Germinal center (tissue), 1 donor: Measurements from ENCODE around the gene RAPGEF1.
A peak's percentile ranks its signal among the peaks of the same experiment; 100 is the strongest.
"Not testable (repeated sequence)": the region's sequence is repeated elsewhere in the genome, so short reads cannot be mapped to it uniquely, and the experiment has no call there.

Experiments
- DNase-seq: peaks from one replicate; pipeline ENCODE4 v3.0.0; 2012; ENCODE audit warnings: mixed read lengths, low spot score

Gene RAPGEF1

GRCh38 chr9:131668439-131669268 is 71.2 kb downstream of the RAPGEF1 start:
- peak; percentile 64 for DNase-seq

DNA sequence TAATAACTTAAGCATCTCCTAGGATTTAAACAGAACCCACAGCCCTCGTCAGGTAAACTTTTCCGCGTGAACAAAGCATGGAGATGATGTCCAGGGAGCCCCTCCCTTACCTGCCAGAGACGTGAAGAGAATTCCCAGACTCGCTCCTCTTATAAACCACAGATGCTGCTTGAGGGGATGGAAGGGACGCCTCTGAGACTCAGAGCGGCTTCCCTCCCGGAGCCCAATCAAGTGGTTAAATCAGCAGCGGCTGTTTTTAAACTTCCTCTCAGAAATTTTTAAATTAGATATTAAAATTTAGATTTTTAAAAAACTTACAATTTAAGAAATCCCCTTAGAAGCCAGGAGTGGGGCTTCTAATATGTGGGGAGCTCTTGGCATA is 71.8 kb downstream of the RAPGEF1 start:
- no peak for DNase-seq

- DNase-seq: peak; percentile 42
Observed at GRCh38 chr9:131667576-131667975, 72.3 kb downstream of the RAPGEF1 start.

DNA sequence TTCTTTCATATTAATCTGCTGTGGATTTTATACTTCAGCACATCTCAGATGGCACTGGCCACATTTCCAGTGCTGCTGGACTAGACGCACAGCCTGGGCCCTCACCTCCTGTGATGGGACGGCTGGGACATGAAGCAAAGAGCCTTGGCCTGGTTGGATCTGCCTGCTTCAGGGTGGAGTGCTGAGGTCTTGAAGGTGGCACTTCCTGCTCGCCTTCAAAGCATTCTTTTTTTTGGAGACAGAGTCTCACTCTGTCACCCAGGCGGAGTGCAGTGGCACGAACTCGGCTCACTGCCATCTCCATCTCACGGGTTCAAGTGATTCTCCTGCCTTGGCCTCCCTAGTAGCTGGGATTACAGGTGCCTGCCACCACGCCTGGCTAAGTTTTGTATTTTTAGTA is 73.1 kb downstream of the RAPGEF1 start:
- DNase-seq: no peak

DNA sequence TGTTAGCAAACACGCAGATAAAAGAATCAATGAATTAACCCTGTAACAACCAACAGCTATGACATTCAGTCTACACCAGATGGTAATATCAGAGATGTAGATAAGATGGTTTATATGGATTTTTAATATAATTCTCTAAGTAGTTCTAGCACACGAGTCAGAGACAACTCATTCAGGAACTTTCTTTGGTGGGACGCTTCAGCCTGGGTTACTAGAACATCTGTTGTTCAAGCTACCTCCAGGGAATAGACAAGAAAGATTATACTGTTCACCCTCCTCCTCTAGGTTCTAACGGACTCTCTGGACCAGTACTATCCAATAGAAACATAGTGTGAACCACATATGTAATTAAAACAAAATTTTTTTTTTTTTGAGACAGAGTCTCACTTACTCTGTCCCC is 73.8 kb downstream of the RAPGEF1 start:
- DNase-seq: no peak

DNA sequence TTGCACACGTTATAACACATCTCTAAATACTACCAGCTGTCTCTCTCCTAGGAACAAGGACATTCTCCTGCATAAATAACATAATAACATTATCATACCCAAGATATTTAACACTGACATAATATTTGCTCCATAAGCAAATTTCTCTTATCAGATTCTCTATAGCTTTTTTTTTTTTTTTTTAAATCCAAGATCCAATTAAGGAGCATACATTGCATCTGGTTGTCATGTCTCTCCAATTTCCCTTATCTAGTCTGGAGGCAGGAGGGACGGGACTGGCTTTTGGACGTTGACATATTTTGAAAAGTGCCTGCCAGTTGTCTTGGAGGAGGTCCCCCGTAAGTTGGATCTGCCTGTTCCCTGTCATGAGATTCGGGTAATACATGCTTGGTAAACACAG is 76.6 kb downstream of the RAPGEF1 start:
- DNase-seq: no peak

DNA sequence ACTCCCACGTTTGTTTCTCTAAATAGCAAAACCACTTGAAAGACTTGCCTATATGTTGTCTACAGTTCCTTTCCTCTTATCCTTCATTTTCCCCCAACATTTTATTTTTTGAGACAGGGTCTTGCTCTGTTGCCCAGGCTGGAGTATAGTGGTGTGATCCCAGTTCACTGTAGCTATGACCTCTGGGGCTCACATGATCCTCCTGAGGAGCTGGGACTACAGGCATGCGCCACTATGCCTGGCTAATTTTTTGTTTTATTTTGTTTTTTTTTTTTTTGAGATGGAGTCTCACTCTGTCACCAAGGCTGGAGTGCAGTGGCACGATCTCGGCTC is 77.6 kb downstream of the RAPGEF1 start:
- not testable (repeated sequence) for DNase-seq

DNA sequence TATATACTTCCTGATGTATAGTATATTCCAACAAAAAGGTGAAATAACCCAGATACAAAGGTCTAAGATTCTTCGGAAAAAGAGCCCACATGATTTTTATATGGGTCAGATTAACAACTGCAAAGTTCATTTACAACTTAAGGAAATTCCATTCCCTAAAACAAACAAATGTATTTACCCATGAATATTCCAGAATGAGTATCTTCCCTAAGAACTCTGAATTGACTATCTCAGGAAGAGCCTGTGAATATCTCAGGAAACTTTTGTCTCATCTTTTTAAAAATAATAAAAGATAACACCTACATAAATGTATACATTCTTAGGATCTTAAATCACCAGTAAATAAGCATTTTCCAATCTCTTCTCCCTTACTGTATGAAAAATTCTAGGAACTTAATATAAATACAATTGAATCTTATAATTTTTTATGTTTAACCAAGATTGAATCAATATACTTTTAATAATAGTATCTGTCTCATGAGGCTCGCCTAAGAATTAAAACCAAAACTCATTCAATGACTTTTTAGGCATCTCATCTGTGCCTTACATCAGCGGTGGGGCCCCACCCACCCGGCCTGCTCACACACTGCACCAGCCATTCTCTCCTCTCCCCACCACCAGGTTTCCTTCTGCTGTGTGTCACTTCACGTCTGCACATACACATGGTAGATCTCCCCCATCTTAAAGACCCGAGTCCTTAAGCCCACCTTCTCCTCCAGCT is 78.1 kb downstream of the RAPGEF1 start:
- peak; percentile 56 for DNase-seq

- DNase-seq: no peak
Observed at GRCh38 chr9:131660466-131661405, 79.1 kb downstream of the RAPGEF1 start.

GRCh38 chr9:131658377-131659129 is 81.3 kb downstream of the RAPGEF1 start:
- DNase-seq: no peak

DNA sequence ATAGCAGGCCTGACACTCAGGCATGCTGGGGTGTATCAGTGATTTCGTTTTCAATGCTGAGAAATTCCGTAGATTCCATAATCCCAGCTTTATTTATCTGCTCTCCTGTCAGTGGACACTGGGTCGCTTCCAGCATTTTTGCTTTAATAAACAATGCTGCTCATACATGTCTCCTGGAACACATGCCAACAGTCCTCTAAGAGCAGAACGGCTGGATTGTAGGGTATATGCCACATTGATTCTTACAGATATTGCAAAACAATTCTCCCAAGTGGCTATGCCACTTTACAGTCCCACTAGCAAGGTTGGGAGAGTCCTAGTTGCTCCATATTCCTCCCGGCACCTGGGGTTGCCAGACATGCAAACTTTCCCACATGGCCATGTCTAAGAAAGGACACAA is 81.9 kb downstream of the RAPGEF1 start:
- no peak for DNase-seq

- DNase-seq: peak; percentile 51
Observed at GRCh38 chr9:131657456-131657855, 82.4 kb downstream of the RAPGEF1 start.

DNA sequence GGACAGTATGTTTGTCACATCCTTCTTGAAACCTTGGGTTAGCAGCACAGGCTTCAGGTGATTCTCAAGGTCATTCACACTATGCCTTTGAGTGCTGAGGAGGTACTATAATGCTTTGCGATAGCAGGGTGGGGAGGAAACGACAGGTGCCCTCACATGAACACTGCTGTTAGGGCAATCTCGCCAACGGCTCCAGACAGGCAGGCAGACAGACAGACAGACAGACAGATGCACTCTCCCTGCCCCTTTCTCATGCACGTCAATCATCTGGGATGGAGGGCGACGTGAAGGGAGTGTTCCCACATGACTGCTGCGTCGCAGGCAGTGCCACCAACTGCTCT is 82.9 kb downstream of the RAPGEF1 start:
- DNase-seq: no peak

GRCh38 chr9:131656356-131657036 is 83.4 kb downstream of the RAPGEF1 start:
- peak; percentile 80 for DNase-seq

DNA sequence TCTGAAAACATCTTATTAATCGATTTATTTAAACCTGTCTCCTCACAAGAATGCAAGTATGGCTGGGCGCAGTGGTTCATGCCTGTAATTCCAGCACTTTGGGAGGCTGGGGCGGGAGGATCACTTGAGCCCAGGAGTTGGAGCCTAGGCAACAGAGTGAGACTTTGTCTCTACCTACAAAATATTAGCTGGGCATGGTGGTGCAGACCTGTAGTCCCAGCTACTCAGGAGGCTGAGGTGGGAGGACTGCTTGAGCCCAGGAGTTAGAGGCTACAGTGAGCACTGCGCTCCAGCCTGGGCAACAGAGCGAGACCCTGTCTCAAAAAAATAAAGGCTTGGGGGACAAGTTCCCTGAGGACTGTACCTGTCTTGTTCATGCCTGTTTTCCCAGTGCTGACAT is 85.5 kb downstream of the RAPGEF1 start:
- not testable (repeated sequence) for DNase-seq

- DNase-seq: no peak
Observed at GRCh38 chr9:131651599-131651998, 88.3 kb downstream of the RAPGEF1 start.

- no peak for DNase-seq
Observed at GRCh38 chr9:131651160-131651559, 88.7 kb downstream of the RAPGEF1 start.

DNA sequence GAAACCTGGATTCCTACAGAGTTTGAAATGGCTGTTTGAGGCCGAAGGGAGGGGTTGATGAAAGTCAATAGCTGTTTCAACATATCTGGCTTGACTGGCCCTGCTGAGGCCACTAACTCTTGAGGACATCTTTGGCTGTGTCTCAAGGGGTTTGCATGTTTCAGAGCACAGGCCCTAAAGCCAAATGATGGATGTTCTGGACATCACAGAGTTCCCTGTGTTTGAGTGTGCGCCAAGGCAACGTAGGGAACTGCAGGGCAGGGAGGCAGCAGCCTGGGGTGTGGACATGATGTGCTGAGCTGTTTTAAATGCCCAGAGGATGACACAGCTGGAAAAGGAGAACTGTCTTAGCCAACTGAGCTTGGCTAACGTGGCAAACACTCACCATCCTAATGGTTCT is 89.6 kb downstream of the RAPGEF1 start:
- no peak for DNase-seq

DNA sequence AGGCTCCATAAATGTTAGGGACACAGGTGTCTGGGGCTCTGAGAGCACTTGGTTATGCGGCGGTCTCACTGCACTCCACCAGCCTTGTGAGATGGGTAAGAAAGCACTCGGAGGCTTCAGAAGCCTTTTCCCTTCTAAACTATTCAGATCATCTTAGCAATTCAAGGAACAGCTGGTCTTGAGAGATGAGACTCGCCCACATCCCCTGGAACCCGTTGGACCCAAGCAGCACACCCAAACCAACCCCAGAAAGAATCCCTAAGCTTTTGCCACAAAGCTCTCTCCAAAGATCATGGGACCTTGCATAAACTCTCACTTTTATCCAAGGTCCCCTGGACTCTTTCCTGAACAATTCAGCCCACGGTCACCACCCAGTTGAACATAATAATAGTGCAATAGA is 90.2 kb downstream of the RAPGEF1 start:
- no peak for DNase-seq

GRCh38 chr9:131645078-131645776 is 94.6 kb downstream of the RAPGEF1 start:
- no peak for DNase-seq
